Neuronal stem cell (in vitro differentiated cells): Measurements from ENCODE around the gene IGFL2.
"Not testable (repeated sequence)": the region's sequence is repeated elsewhere in the genome, so short reads cannot be mapped to it uniquely, and the experiment has no call there.

Experiments
- DNase-seq: peaks from one replicate; pipeline ENCODE4 v3.0.0-alpha.2; 2013; ENCODE audit warnings: low spot score
- H2AFZ ChIP-seq: one replicate; pipeline ENCODE4 v1.6.1; 2013; ENCODE audit warnings: mild to moderate bottlenecking, low read length, inconsistent platforms
- H2AK5ac ChIP-seq: 2 replicates; pipeline ENCODE4 v1.6.1; 2013; ENCODE audit warnings: low read depth, mild to moderate bottlenecking, inconsistent platforms, low read length, moderate library complexity, mixed read lengths
- H2BK120ac ChIP-seq: 2 replicates; pipeline ENCODE4 v1.6.1; 2013; ENCODE audit warnings: low read depth, mild to moderate bottlenecking, inconsistent platforms, low read length, moderate library complexity, mixed read lengths
- H2BK12ac ChIP-seq: one replicate; pipeline ENCODE4 v1.6.1; 2013; ENCODE audit warnings: low read length, inconsistent platforms
- H2BK15ac ChIP-seq: 2 replicates; pipeline ENCODE4 v1.6.1; 2013; ENCODE audit warnings: mild to moderate bottlenecking, low read length, inconsistent platforms, mixed read lengths
- H2BK5ac ChIP-seq: one replicate; pipeline ENCODE4 v1.6.1; 2013; ENCODE audit warnings: inconsistent platforms, mild to moderate bottlenecking, low read length, moderate library complexity
- H3K14ac ChIP-seq: one replicate; pipeline ENCODE4 v1.6.1; 2013; ENCODE audit warnings: low read length, inconsistent platforms
- H3K18ac ChIP-seq: 2 replicates; pipeline ENCODE4 v1.6.1; 2013; ENCODE audit warnings: low read length, inconsistent platforms
- H3K23ac ChIP-seq: 2 replicates; pipeline ENCODE4 v1.6.1; 2013; ENCODE audit warnings: low read depth, mild to moderate bottlenecking, mixed read lengths, low read length, inconsistent platforms; ENCODE audit not compliant: poor library complexity
- H3K27ac ChIP-seq: replicated peaks from 3 replicates; pipeline ENCODE4 v1.5.1; 2013; ENCODE audit warnings: low read length, inconsistent platforms
- H3K27me3 ChIP-seq, 3 experiments: 2 replicates each; pipeline ENCODE4 v1.6.1; 2013; ENCODE audit warnings: low read length in 3 of 3, mild to moderate bottlenecking in 2 of 3, inconsistent platforms in 1 of 3, low read depth in 1 of 3, mixed read lengths in 1 of 3, moderate library complexity in 1 of 3; ENCODE audit not compliant: control insufficient read depth in 3 of 3, insufficient read depth in 3 of 3
- H3K36me3 ChIP-seq, 2 donors: replicated peaks in 1 of 2; 2 replicates each; pipeline ENCODE4 v1.6.1; 2013; ENCODE audit warnings: low read length in 2 of 2; ENCODE audit not compliant: control insufficient read depth in 2 of 2, insufficient read depth in 2 of 2
- H3K4ac ChIP-seq: 2 replicates; pipeline ENCODE4 v1.6.1; 2013; ENCODE audit warnings: inconsistent platforms, mild to moderate bottlenecking, low read length, moderate library complexity
- H3K4me1 ChIP-seq, 2 donors: 1 replicate in 1 of 2; 2 replicates in 1 of 2; pipeline ENCODE4 v1.6.1; 2013; ENCODE audit warnings: low read length in 2 of 2, low read depth in 1 of 2; ENCODE audit not compliant: control insufficient read depth in 2 of 2, insufficient read depth in 1 of 2
- H3K4me2 ChIP-seq: one replicate; pipeline ENCODE4 v1.6.1; 2013; ENCODE audit warnings: mild to moderate bottlenecking, low read length, inconsistent platforms; ENCODE audit not compliant: insufficient read depth, poor library complexity, severe bottlenecking
- H3K4me3 ChIP-seq, 2 donors: 2 replicates each; pipeline ENCODE4 v1.5.1; 2013; ENCODE audit warnings: low read length in 2 of 2, mild to moderate bottlenecking in 2 of 2, inconsistent platforms in 1 of 2, moderate library complexity in 1 of 2
- H3K79me1 ChIP-seq: one replicate; pipeline ENCODE4 v1.6.1; 2013; ENCODE audit warnings: low read depth, mild to moderate bottlenecking, inconsistent platforms, low read length, moderate library complexity
- H3K9ac ChIP-seq: one replicate; pipeline ENCODE4 v1.6.1; 2013; ENCODE audit warnings: mild to moderate bottlenecking, low read depth, low read length, inconsistent platforms; ENCODE audit not compliant: poor library complexity
- H3K9me3 ChIP-seq, 2 donors: replicated peaks in 1 of 2; 2 replicates each; pipeline versions ENCODE3 to v1.6.1; 2013; ENCODE audit warnings: low read length in 2 of 2, mild to moderate bottlenecking in 2 of 2, inconsistent platforms in 1 of 2, low read depth in 1 of 2, mixed read lengths in 1 of 2, moderate library complexity in 1 of 2; ENCODE audit not compliant: control insufficient read depth in 2 of 2, insufficient read depth in 1 of 2
- H4K8ac ChIP-seq: one replicate; pipeline ENCODE4 v1.6.1; 2013; ENCODE audit warnings: low read depth, mild to moderate bottlenecking, inconsistent platforms, low read length, moderate library complexity
- H4K91ac ChIP-seq: one replicate; pipeline ENCODE4 v1.6.1; 2013; ENCODE audit warnings: low read length, low read depth, mild to moderate bottlenecking, inconsistent platforms; ENCODE audit not compliant: poor library complexity
- WGBS, 2 donors: extraction: QIAGEN DNeasy Blood & Tissue Kit; methylation state at CpG; one replicate each; pipeline ENCODE4 v1.1.7; 2013; ENCODE audit warnings: missing lambda C conversion rate in 2 of 2, mixed read lengths in 1 of 2; ENCODE audit not compliant: insufficient read length in 2 of 2, insufficient replicate concordance in 1 of 2; ENCODE audit errors: extremely low coverage in 2 of 2; 5-methylcytosine and 5-hydroxymethylcytosine counted together

IGFL2 gene

DNA sequence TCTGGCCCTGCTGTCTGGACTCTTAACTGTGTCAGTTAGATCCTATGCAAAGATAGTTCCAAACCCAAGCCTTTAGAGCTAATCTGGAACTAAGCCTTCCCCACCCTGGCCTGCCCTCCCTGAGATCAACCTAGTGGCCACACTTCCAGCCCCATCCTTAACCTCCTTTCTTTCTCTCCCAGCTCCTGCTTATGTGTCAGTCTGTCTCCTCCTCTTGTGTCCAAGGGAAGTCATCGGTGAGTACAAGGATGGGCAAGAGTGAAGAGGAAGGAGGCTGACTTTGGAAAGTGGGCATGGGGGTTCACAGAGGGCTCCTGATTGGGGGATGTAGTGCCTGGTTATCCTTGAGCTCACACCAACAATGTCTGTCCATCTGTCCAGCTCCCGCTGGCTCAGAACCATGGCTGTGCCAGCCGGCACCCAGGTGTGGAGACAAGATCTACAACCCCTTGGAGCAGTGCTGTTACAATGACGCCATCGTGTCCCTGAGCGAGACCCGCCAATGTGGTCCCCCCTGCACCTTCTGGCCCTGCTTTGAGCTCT lies 12.3 kb downstream of the IGFL2 start:
- Histone ChIP-seq H3K14ac (no peak overlapping the region), H2AK5ac (no peak overlapping the region), H3K18ac (no peak overlapping the region), H3K9ac (no peak overlapping the region), H2BK120ac (no peak overlapping the region), H3K27me3 (peaks cover 0 to 16% (median 0%) of the 10 kb centered on the region in 3 experiments), H4K8ac (no peak overlapping the region), H2BK12ac (no peak overlapping the region), H2AFZ (no peak overlapping the region), H3K23ac (no peak overlapping the region), H3K4me1 (no peaks in the 10 kb centered on the region), H3K4ac (no peak overlapping the region), H3K27ac (no peak overlapping the region), H4K91ac (no peak overlapping the region), H2BK15ac (no peak overlapping the region), H3K36me3 (no peaks in the 10 kb centered on the region), H3K9me3 (peaks cover 0 to 6% of the 10 kb centered on the region in 2 donors), H3K4me3 (no peak overlapping the region), H3K4me2 (no peak overlapping the region), H3K79me1 (no peaks in the 10 kb centered on the region), H2BK5ac (no peak overlapping the region)
- no CpG with 5 or more reads among the region's 7 CpGs for WGBS, 2 donors
- no peak for DNase-seq

GRCh38 chr19:46161642-46162257 lies 13.7 kb downstream of the IGFL2 start:
- not testable (repeated sequence) for H3K14ac ChIP-seq, H3K4me2 ChIP-seq, H3K9ac ChIP-seq, DNase-seq, H3K18ac ChIP-seq, H3K4ac ChIP-seq, H3K9me3 ChIP-seq, H4K91ac ChIP-seq, H3K4me1 ChIP-seq, H3K4me3 ChIP-seq, H3K23ac ChIP-seq, H2AFZ ChIP-seq, H3K27ac ChIP-seq, H2BK15ac ChIP-seq, H2BK5ac ChIP-seq, H2BK120ac ChIP-seq, H3K79me1 ChIP-seq, H2AK5ac ChIP-seq, H2BK12ac ChIP-seq, H4K8ac ChIP-seq, H3K36me3 ChIP-seq
- WGBS, 2 donors = no CpG with 5 or more reads among the region's 2 CpGs
- H3K27me3 ChIP-seq = peaks cover 0 to 21% (median 0%) of the 10 kb centered on the region in 3 experiments

DNA sequence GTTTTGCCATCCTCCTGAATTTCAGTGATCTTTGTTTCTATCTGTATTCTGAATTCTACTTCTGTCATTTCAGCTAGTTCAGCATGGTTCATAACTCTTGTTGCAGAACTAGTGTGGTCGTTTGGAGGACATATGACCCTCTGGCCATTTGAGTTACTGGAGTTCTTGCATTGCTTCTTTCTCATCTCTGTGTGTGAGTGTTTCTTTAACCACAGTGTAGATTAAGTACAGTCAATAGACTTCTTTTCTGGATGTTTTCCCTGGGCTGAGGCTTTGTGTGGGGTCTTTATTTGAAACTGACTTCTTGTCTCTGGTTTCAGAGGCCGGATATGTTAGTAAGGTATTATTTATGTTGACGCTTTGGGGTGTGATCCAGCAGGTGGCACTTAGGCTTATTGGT lies 14.7 kb downstream of the IGFL2 start:
- Histone ChIP-seq H3K14ac (no peak overlapping the region), H2AFZ (no peak overlapping the region), H3K27ac (no peak overlapping the region), H3K4ac (no peak overlapping the region), H3K23ac (no peak overlapping the region), H4K8ac (no peak overlapping the region), H2BK120ac (no peak overlapping the region), H3K4me3 (no peak overlapping the region), H2BK12ac (no peak overlapping the region), H3K79me1 (no peaks in the 10 kb centered on the region), H3K36me3 (no peaks in the 10 kb centered on the region), H3K18ac (no peak overlapping the region), H2BK5ac (no peak overlapping the region), H2BK15ac (no peak overlapping the region), H3K4me2 (no peak overlapping the region), H4K91ac (no peak overlapping the region), H3K4me1 (no peaks in the 10 kb centered on the region), H3K9me3 (peaks cover 0 to 6% of the 10 kb centered on the region in 2 donors), H2AK5ac (no peak overlapping the region), H3K9ac (no peak overlapping the region), H3K27me3 (peaks cover 0 to 23% (median 0%) of the 10 kb centered on the region in 3 experiments)
- no CpG with 5 or more reads among the region's 3 CpGs for WGBS, 2 donors
- no peak for DNase-seq

DNA sequence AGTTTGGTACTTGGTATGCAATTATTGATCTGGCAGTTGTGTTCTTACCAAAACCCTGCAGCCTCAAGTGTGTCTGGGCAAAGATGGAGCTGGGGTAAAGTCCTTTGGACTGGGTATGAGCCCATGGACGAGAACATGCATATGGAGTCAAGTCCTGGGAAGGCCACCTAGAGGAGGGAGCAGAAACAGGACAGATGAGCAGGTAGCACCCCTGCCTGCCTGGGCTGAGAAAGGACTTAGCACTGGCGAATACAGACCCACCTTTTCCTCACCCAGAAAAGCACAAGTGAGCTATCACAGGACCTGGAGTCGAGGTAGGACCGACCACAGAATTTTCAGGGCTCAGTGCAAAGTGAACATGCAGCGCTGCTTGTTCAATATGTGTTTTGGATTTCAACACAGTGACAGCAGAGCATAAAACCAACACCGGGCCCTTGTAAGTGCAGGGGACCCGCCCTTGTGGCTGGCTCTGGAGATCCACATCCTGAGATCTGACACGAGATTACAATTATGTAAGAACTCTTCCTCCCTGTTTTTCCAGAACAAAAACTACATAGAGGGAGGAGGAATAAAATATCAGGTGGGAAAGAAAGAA lies 25.9 kb downstream of the IGFL2 start:
- Histone ChIP-seq H2BK12ac (no peak overlapping the region), H3K27ac (no peak overlapping the region), H2AK5ac (no peak overlapping the region), H3K4me2 (no peak overlapping the region), H3K9ac (no peak overlapping the region), H3K4me1 (no peaks in the 10 kb centered on the region), H4K91ac (no peak overlapping the region), H2BK120ac (no peak overlapping the region), H2BK5ac (no peak overlapping the region), H4K8ac (no peak overlapping the region), H3K4me3 (no peak overlapping the region), H3K9me3 (no peaks in the 10 kb centered on the region), H2AFZ (no peak overlapping the region), H3K23ac (no peak overlapping the region), H2BK15ac (no peak overlapping the region), H3K79me1 (no peaks in the 10 kb centered on the region), H3K18ac (no peak overlapping the region), H3K27me3 (peaks cover 0 to 8% (median 0%) of the 10 kb centered on the region in 3 experiments), H3K4ac (no peak overlapping the region), H3K36me3 (no peaks in the 10 kb centered on the region), H3K14ac (no peak overlapping the region)
- no CpG with 5 or more reads among the region's 8 CpGs for WGBS, 2 donors
- DNase-seq = no peak
